ENCODE data around the gene STMN1.
"Not testable (repeated sequence)": the region's sequence is repeated elsewhere in the genome, so short reads cannot be mapped to it uniquely, and the experiment has no call there.

Gene STMN1

GRCh38 chr1:25933479-25934365 is 27.5 kb upstream of the STMN1 start:
- no peaks in the 10 kb centered on the region for H3K27me3 ChIP-seq (replicated peaks; ENCODE audit: insufficient read depth, low read length)
- no peaks in the 10 kb centered on the region for H3K9me3 ChIP-seq (replicated peaks; ENCODE audit: insufficient read depth, low read length)
- H3K9ac ChIP-seq (ENCODE audit: low read length) = no peak overlapping the region
- peaks cover 12% of the 10 kb centered on the region; the same call in 1 of the 2 replicates for H3K4me1 ChIP-seq (ENCODE audit: low read length)
- TF ChIP-seq CTCF (IDR thresholded peaks at IDR 0.05; ENCODE audit: low read length) (no peak), EZH2 (optimal IDR thresholded peaks at IDR 0.05; ENCODE audit: low read depth, low read length) (no peak), EZH2phosphoT487 (IDR thresholded peaks at IDR 0.05; ENCODE audit: low read length) (no peak)
- no peak overlapping the region for H3K4me3 ChIP-seq (ENCODE audit: low read length)
- H3F3A ChIP-seq (ENCODE audit: insufficient read depth, low read length) = peaks cover 8% of the 10 kb centered on the region; the same call in 1 of the 2 replicates
- H2AFZ ChIP-seq (ENCODE audit: low read length) = peak overlapping the region; percentile 21; the same call in 1 of the 2 replicates
- no peaks in the 10 kb centered on the region for H3K9me2 ChIP-seq (replicated peaks; ENCODE audit: insufficient read depth, low read length)
- peak; percentile 14 for DNase-seq
- no peaks in the 10 kb centered on the region for H3K36me3 ChIP-seq (replicated peaks; ENCODE audit: insufficient read depth, low read length)
- H3K4me2 ChIP-seq (ENCODE audit: low read depth, low read length) = peak overlapping the region; percentile 61
- peak overlapping the region; percentile 22; the same call in 1 of the 2 replicates for H3K27ac ChIP-seq (ENCODE audit: low read length)
- H3K79me2 ChIP-seq (ENCODE audit: low read length) = no peaks in the 10 kb centered on the region
- H4K20me1 ChIP-seq (ENCODE audit: insufficient read depth, low read length) = no peaks in the 10 kb centered on the region

DNA sequence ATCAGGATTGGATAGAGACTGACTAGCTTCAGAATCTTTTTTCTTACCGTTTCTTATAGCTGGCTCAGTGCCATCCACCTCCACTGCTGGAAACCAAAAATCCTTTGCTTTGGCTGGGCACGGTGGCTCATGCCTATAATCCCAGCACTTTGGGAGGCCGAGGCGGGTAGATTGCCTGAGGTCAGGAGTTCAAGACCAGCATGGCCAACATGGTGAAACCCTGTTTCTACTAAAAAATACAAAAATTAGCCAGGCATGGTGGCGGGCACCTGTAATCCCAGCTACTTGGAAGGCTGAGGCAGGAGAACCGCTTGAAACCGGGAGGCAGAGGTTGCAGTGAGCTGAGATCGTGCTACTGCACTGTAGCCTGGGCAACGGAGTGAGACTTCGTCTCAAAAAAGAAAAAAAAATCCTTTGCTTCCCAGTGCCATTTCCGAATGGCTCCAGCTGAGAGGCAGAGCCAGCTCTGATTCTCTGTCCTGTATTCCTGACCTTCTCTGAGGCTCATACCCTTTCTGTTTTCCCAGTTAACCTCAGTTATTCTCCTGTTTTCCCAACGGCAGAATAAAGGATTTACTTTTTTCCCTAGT is 26.7 kb upstream of the STMN1 start:
- H3K27ac ChIP-seq (ENCODE audit: low read length); H3K9ac ChIP-seq (ENCODE audit: low read length); H2AFZ ChIP-seq (ENCODE audit: low read length); H3K36me3 ChIP-seq (replicated peaks; ENCODE audit: insufficient read depth, low read length); H3F3A ChIP-seq (ENCODE audit: insufficient read depth, low read length); H3K27me3 ChIP-seq (replicated peaks; ENCODE audit: insufficient read depth, low read length); H3K4me3 ChIP-seq (ENCODE audit: low read length); H3K9me2 ChIP-seq (replicated peaks; ENCODE audit: insufficient read depth, low read length); H3K9me3 ChIP-seq (replicated peaks; ENCODE audit: insufficient read depth, low read length); H3K79me2 ChIP-seq (ENCODE audit: low read length); H4K20me1 ChIP-seq (ENCODE audit: insufficient read depth, low read length); DNase-seq: not testable (repeated sequence)
- H3K4me1 ChIP-seq (ENCODE audit: low read length) = peaks cover 12% of the 10 kb centered on the region; the same call in 1 of the 2 replicates
- peak overlapping the region; percentile 61 for H3K4me2 ChIP-seq (ENCODE audit: low read depth, low read length)

- Histone ChIP-seq H3F3A (ENCODE audit: insufficient read depth, low read length) (peaks cover 8% of the 10 kb centered on the region; the same call in 1 of the 2 replicates), H3K4me2 (ENCODE audit: low read depth, low read length) (no peak overlapping the region), H3K4me1 (ENCODE audit: low read length) (peaks cover 12% of the 10 kb centered on the region; the same call in 1 of the 2 replicates), H4K20me1 (ENCODE audit: insufficient read depth, low read length) (no peaks in the 10 kb centered on the region), H3K36me3 (replicated peaks; ENCODE audit: insufficient read depth, low read length) (no peaks in the 10 kb centered on the region), H3K27ac (ENCODE audit: low read length) (no peak overlapping the region), H3K9me2 (replicated peaks; ENCODE audit: insufficient read depth, low read length) (no peaks in the 10 kb centered on the region), H3K9ac (ENCODE audit: low read length) (no peak overlapping the region), H3K4me3 (ENCODE audit: low read length) (no peak overlapping the region), H3K79me2 (ENCODE audit: low read length) (no peaks in the 10 kb centered on the region), H3K9me3 (replicated peaks; ENCODE audit: insufficient read depth, low read length) (no peaks in the 10 kb centered on the region), H3K27me3 (replicated peaks; ENCODE audit: insufficient read depth, low read length) (no peaks in the 10 kb centered on the region), H2AFZ (ENCODE audit: low read length) (no peak overlapping the region)
- TF ChIP-seq CTCF (IDR thresholded peaks at IDR 0.05; ENCODE audit: low read length) (no peak), EZH2phosphoT487 (IDR thresholded peaks at IDR 0.05; ENCODE audit: low read length) (no peak), EZH2 (optimal IDR thresholded peaks at IDR 0.05; ENCODE audit: low read depth, low read length) (no peak)
- DNase-seq = no peak
Measured at GRCh38 chr1:25932321-25932720, 26.1 kb upstream of the STMN1 start.

Measured in MM.1S (cell line).